K562 (cell line): ENCODE results near the gene CDKN1B. TPM values are rescaled to one million over a fixed set of nuclear protein-coding genes. Genes with fewer than 3 reads are reported as not detected.

ENCODE experiments used
- ATAC-seq: fragments of 200-7000 bp; cut with Tn5 transposase; 3 replicates; pipeline ENCODE4 v1.9.1; 2020; ENCODE audit warnings: moderate library complexity
- BruUV-seq: library from RNA; stranded (reverse); fragments of 400-500 nt; replicated peaks from 2 replicates; lab custom pipeline; 2021; lab: Mats Ljungman, UMichigan
- CTCF ChIA-PET: fragments of 300-600 bp; formaldehyde crosslinking; extraction: SDS; loops from one replicate; lab custom pipeline; 2021; ENCODE audit warnings: low intra/inter-chr PET ratio; lab: Yijun Ruan, JAX
- POLR2A ChIA-PET: fragments of 300-600, 350-650 bp; sonication (Branson Sonifier 250); formaldehyde crosslinking; extraction: SDS; loops from one replicate; lab custom pipeline; 2021; ENCODE audit warnings: antibody characterized with exemption, inconsistent platforms; lab: Yijun Ruan, JAX
- DNase-seq, 4 experiments: peaks; one replicate each; pipeline versions ENCODE4 v3.0.0 to v3.0.0-alpha.2; 2011 to 2018; ENCODE audit warnings: low spot score in 3 of 4, mixed read lengths in 3 of 4; ENCODE audit errors: extremely low read depth in 1 of 4
- FAIRE-seq: peaks from 2 replicates; lab custom pipeline; 2011; peaks lifted over from hg19 to GRCh38; lab: Jason Lieb, UNC
- H2AFZ ChIP-seq: 2 replicates; pipeline ENCODE4 v1.6.0; 2011; ENCODE audit warnings: low read depth, low read length, control low read depth, inconsistent platforms
- H3K27ac ChIP-seq: fragments of 200-600 bp; 3 replicates; pipeline ENCODE4 v1.8.0; 2011; ENCODE audit warnings: low read depth, mild to moderate bottlenecking, control low read depth, inconsistent platforms, low read length, moderate library complexity, mixed read lengths; ENCODE audit errors: extremely low read depth
- H3K27me3 ChIP-seq, 2 experiments: fragments of 300-600 bp in 1 of 2; 2 replicates in 1 of 2; 3 replicates in 1 of 2; pipeline versions ENCODE4 v1.6.0 to v1.8.0; 2011; ENCODE audit warnings: inconsistent platforms in 2 of 2, low read length in 2 of 2, mild to moderate bottlenecking in 1 of 2, mixed read lengths in 1 of 2, moderate library complexity in 1 of 2; ENCODE audit not compliant: control insufficient read depth in 2 of 2, insufficient read depth in 2 of 2
- H3K36me3 ChIP-seq: fragments of 300-600 bp; 3 replicates; pipeline ENCODE4 v1.8.0; 2011; ENCODE audit warnings: mild to moderate bottlenecking, low read length, inconsistent platforms; ENCODE audit not compliant: control insufficient read depth, insufficient read depth
- H3K4me1 ChIP-seq, 2 experiments: fragments of 200-600 bp in 1 of 2; replicated peaks in 1 of 2; 2 replicates in 1 of 2; 3 replicates in 1 of 2; pipeline versions ENCODE4 v1.5.1 to v1.8.0; 2011; ENCODE audit warnings: inconsistent platforms in 2 of 2, low read length in 2 of 2, mild to moderate bottlenecking in 1 of 2, mixed read lengths in 1 of 2, moderate library complexity in 1 of 2; ENCODE audit not compliant: control insufficient read depth in 2 of 2, insufficient read depth in 2 of 2
- H3K4me2 ChIP-seq: 2 replicates; pipeline ENCODE4 v1.6.1; 2011; ENCODE audit warnings: low read length, control low read depth, inconsistent platforms, mixed read lengths; ENCODE audit not compliant: insufficient read depth
- H3K4me3 ChIP-seq: fragments of 200-600 bp; sonication (generic), shearing (Covaris generic); 2 replicates; pipeline ENCODE4 v1.5.1; 2016; ENCODE audit warnings: control low read depth, inconsistent platforms
- H3K79me2 ChIP-seq: fragments of 200-600 bp; 3 replicates; pipeline ENCODE4 v1.8.0; 2011; ENCODE audit warnings: low read length, inconsistent platforms; ENCODE audit not compliant: control insufficient read depth, insufficient read depth
- H3K9ac ChIP-seq, 2 experiments: 2 replicates each; pipeline versions ENCODE4 v1.6.0 to v1.6.1; 2011; ENCODE audit warnings: low read depth in 2 of 2, low read length in 2 of 2, control low read depth in 1 of 2, inconsistent platforms in 1 of 2, mild to moderate bottlenecking in 1 of 2, mixed read lengths in 1 of 2; ENCODE audit not compliant: insufficient read depth in 1 of 2
- H3K9me1 ChIP-seq: one replicate; pipeline ENCODE4 v1.6.0; 2011; ENCODE audit warnings: inconsistent platforms, mild to moderate bottlenecking, low read length, moderate library complexity; ENCODE audit not compliant: control insufficient read depth, insufficient read depth
- H3K9me3 ChIP-seq: replicated peaks from 2 replicates; pipeline ENCODE4 v1.5.1; 2011; ENCODE audit warnings: low read depth, low read length, inconsistent platforms; ENCODE audit not compliant: control insufficient read depth, insufficient read depth
- H4K20me1 ChIP-seq: replicated peaks from 2 replicates; pipeline ENCODE4 v1.6.1; 2011; ENCODE audit warnings: low read length, inconsistent platforms, mixed read lengths; ENCODE audit not compliant: control insufficient read depth, insufficient read depth
- C11orf30 ChIP-seq: fragments of 450-650 bp; IDR thresholded peaks from 2 replicates; pipeline ENCODE4 v1.6.1; 2016; ENCODE audit warnings: low read depth, mild to moderate bottlenecking
- CBX8 ChIP-seq: fragments of 200-600 bp; sonication (generic); IDR thresholded peaks from 2 replicates; pipeline ENCODE4 v1.6.1; 2012; ENCODE audit warnings: borderline replicate concordance, mixed run types, low read depth, mild to moderate bottlenecking, moderate library complexity, mixed read lengths, low read length, control low read depth, inconsistent platforms; ENCODE audit not compliant: poor library complexity, severe bottlenecking; ENCODE audit errors: extremely low read depth
- CHD4 ChIP-seq: fragments of 200-600 bp; sonication (generic); IDR thresholded peaks from 3 replicates; pipeline ENCODE4 v1.6.1; 2012; ENCODE audit warnings: low read depth, mild to moderate bottlenecking, mixed read lengths, low read length, inconsistent platforms; ENCODE audit not compliant: insufficient read depth, insufficient replicate concordance, poor library complexity, severe bottlenecking
- DDX20 ChIP-seq: fragments of 450-650 bp; IDR thresholded peaks from 2 replicates; pipeline ENCODE4 v1.6.1; 2016; ENCODE audit warnings: missing genetic modification characterization, low read depth, mild to moderate bottlenecking, missing compliant biosample characterization, moderate library complexity
- ESRRB ChIP-seq: fragments of 250-450 bp; sonication (Bioruptor Pico); IDR thresholded peaks from 2 replicates; pipeline ENCODE4 v1.5.0; 2020; ENCODE audit warnings: mild to moderate bottlenecking, moderate library complexity, borderline replicate concordance
- EWSR1 ChIP-seq: fragments of 450-650 bp; IDR thresholded peaks from 2 replicates; pipeline ENCODE4 v1.6.1; 2018; ENCODE audit warnings: borderline replicate concordance, mild to moderate bottlenecking, low read depth, moderate library complexity; ENCODE audit not compliant: partially characterized antibody
- FOXJ2 ChIP-seq: fragments of 200-800 bp; sonication (Bioruptor generic); IDR thresholded peaks from 2 replicates; pipeline ENCODE4 v1.6.1; 2016; ENCODE audit warnings: missing genetic modification characterization, missing compliant biosample characterization
- HDAC8 ChIP-seq: fragments of 450-650 bp; IDR thresholded peaks from 2 replicates; pipeline ENCODE4 v1.6.1; 2016; ENCODE audit warnings: mild to moderate bottlenecking, missing genetic modification characterization, moderate library complexity, missing compliant biosample characterization
- MTF1 ChIP-seq: fragments of 250-450 bp; sonication (Bioruptor Pico); IDR thresholded peaks from 2 replicates; pipeline ENCODE4 v1.9.0; 2021; ENCODE audit warnings: moderate library complexity, mild to moderate bottlenecking, inconsistent platforms, borderline replicate concordance
- SLC30A9 ChIP-seq: fragments of 250-450 bp; sonication (Bioruptor Pico); IDR thresholded peaks from 2 replicates; pipeline ENCODE4 v1.8.0; 2022; ENCODE audit warnings: mild to moderate bottlenecking, moderate library complexity
- SMC3 ChIP-seq: conservative IDR thresholded peaks from 2 replicates; pipeline ENCODE4 v1.6.1; 2011; ENCODE audit warnings: low read depth, low read length, improper control_type of control experiment; ENCODE audit not compliant: insufficient read depth
- ZEB2 ChIP-seq: fragments of 450-650 bp; IDR thresholded peaks from 2 replicates; pipeline ENCODE4 v1.6.1; 2016
- ZNF263 ChIP-seq: sonication (generic); formaldehyde crosslinking; IDR thresholded peaks from 2 replicates; pipeline ENCODE4 v1.8.0; 2022; ENCODE audit warnings: mild to moderate bottlenecking, missing genetic modification reagents, borderline replicate concordance
- WGBS: fragments of 100-300 bp; shearing (Covaris generic); methylation state at CpG from one replicate; pipeline ENCODE4 v1.1.6; 2016; ENCODE audit warnings: low coverage, mixed read lengths; ENCODE audit not compliant: insufficient coverage; ENCODE audit errors: missing lambda C conversion rate; 5-methylcytosine and 5-hydroxymethylcytosine counted together
- in situ Hi-C: fragments of 300-500 bp; cut with MboI; formaldehyde crosslinking; loops from 4 replicates; pipeline ENCODE4 v1.15.0; 2018; ENCODE audit warnings: inconsistent platforms, mixed read lengths
- intact Hi-C: fragments of 100-400 bp; cut with micrococcal nuclease; formaldehyde crosslinking; loops from 2 replicates; pipeline ENCODE4 v1.14.2; 2022
- polyA plus RNA-seq, 8 experiments: library from polyadenylated mRNA; depleted of rRNA in 4 of 8; stranded (reverse) in 5 of 8; unstranded in 3 of 8; fragments of >200 nt; fragmentation: Nextera tagmentation in 2 of 8; fragmentation: Illumina TruSeq in 1 of 8; extraction: Ambion mirVana in 2 of 8; extraction: Trizol in 1 of 8; gene quantifications; 2 replicates each; pipeline versions ENCODE4 v1.2.1 to v1.2.3, GENCODE V29; 2011 to 2014; ENCODE audit warnings: inconsistent platforms in 1 of 8, missing spikeins in 1 of 8
- total RNA-seq, 7 experiments: library from RNA; depleted of rRNA in 6 of 7; stranded (reverse); fragments of >200 nt in 6 of 7; fragmentation: Illumina TruSeq in 2 of 7; extraction: Trizol in 2 of 7; gene quantifications; 2 replicates each; pipeline versions ENCODE4 v1.2.1 to v1.2.3, GENCODE V29; 2011 to 2021; ENCODE audit warnings: low replicate concordance in 1 of 7
- TF ChIP-seq, protein P1 (sequence below): sonication (generic); formaldehyde crosslinking; IDR thresholded peaks from 2 replicates; pipeline ENCODE4 v1.8.1; 2023; ENCODE audit warnings: mild to moderate bottlenecking, missing genetic modification reagents

Gene CDKN1B
- total and polyA plus RNA-seq, 9 of the 15 experiments (the other 6 are each of a cell fraction or from before 2014, with no cell fraction given), result 2.6 to 35.2 (median 15.5) TPM

DNA sequence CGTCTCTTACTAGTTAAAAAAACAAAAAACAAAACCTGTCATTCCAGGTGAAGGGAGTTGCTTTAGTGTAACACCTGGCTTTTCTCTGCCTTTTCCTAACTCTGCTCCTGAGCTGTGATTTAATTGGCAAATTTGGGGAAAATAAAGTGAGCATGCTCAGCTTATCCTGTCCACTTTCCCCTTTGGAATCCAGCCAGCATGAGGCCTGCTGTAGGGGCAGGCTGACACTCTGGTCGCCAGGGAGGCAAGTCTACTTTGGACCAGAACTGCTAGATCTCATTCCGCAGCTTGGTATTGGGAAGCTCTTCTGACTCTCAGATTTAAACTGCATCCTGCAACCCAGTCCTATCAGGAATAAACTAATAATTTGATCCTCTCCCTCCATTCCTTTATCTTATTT is 30.1 kb downstream of the CDKN1B start:
- DNase-seq (no peak), ATAC-seq (no peak), FAIRE-seq (no peak)
- no peaks in the 10 kb centered on the region for H3K9me3 ChIP-seq
- H3K9me1 ChIP-seq, result no peaks in the 10 kb centered on the region
- no TSS peak for BruUV-seq
- no peaks in the 10 kb centered on the region for H4K20me1 ChIP-seq
- TF ChIP-seq CHD4 (no peak), HDAC8 (tag) (no peak), CBX8 (no peak), C11orf30 (no peak), FOXJ2 (tag) (no peak), ESRRB (CRISPR knock-in tag) (no peak), ZNF263 (CRISPR knock-in tag) (no peak), SMC3 (no peak), SLC30A9 (CRISPR knock-in tag) (no peak), ZEB2 (no peak), MTF1 (CRISPR knock-in tag) (no peak), EWSR1 (no peak), DDX20 (tag) (no peak)
- TF ChIP-seq, protein P1, sequence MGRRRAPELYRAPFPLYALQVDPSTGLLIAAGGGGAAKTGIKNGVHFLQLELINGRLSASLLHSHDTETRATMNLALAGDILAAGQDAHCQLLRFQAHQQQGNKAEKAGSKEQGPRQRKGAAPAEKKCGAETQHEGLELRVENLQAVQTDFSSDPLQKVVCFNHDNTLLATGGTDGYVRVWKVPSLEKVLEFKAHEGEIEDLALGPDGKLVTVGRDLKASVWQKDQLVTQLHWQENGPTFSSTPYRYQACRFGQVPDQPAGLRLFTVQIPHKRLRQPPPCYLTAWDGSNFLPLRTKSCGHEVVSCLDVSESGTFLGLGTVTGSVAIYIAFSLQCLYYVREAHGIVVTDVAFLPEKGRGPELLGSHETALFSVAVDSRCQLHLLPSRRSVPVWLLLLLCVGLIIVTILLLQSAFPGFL (CRISPR knock-in tag), result no peak
- 43% methylated on average over 3 of the region's 3 CpGs for WGBS
- peaks cover under 1 to 4% of the 10 kb centered on the region in 2 experiments; a peak in 2 of 5 replicates for H3K4me1 ChIP-seq
- H3K4me2 ChIP-seq, result no peak overlapping the region
- ChIA-PET CTCF (no interaction called here), POLR2A (interaction anchor here (0.7 to 1.2 kb wide), 2 partner anchors 20 to 1077 kb away, joined by 3 to 4 read pairs; no protein-coding TSS in a partner anchor)
- no peak overlapping the region for H3K9ac ChIP-seq
- no peaks in the 10 kb centered on the region for H3K79me2 ChIP-seq
- no peaks in the 10 kb centered on the region for H3K36me3 ChIP-seq
- H3K27me3 ChIP-seq, result no peaks in the 10 kb centered on the region
- in situ Hi-C loops, result no loop called here
- intact Hi-C loops, result no loop called here
- H3K27ac ChIP-seq, result no peak overlapping the region
- no peak overlapping the region for H2AFZ ChIP-seq
- H3K4me3 ChIP-seq, result no peak overlapping the region
